ENCODE data around the gene ESPN.

GRCh38 chr1:6419397-6419803 lies 5.2 kb upstream of the ESPN start:
- TF ChIP-seq PAX5 (IDR thresholded peaks at IDR 0.05; ENCODE audit: insufficient read depth, low read length, severe bottlenecking) (no peak), POLR2A (IDR thresholded peaks at IDR 0.05; ENCODE audit: low read depth, low read length) (no peak)

Data from GM12891 (cell line).